Stimulated activated naive CD8-positive, alpha-beta T cell treated with anti-CD3 and anti-CD28 coated beads, Interleukin-15, Interleukin-2, amounts not matched to agents 100 U/mL and 50 U/mL, for 24 hours (primary cell): ENCODE data around the gene HRH1.
"Not testable (repeated sequence)": the region's sequence is repeated elsewhere in the genome, so short reads cannot be mapped to it uniquely, and the experiment has no call there.

Source experiments
- ATAC-seq: fragments of 150-1000 bp; cut with Tn5 transposase; one replicate; pipeline ENCODE4 v1.10.0; 2021
- DNase-seq: peaks from one replicate; pipeline ENCODE4 v3.0.0; 2021

HRH1 gene, protein sequence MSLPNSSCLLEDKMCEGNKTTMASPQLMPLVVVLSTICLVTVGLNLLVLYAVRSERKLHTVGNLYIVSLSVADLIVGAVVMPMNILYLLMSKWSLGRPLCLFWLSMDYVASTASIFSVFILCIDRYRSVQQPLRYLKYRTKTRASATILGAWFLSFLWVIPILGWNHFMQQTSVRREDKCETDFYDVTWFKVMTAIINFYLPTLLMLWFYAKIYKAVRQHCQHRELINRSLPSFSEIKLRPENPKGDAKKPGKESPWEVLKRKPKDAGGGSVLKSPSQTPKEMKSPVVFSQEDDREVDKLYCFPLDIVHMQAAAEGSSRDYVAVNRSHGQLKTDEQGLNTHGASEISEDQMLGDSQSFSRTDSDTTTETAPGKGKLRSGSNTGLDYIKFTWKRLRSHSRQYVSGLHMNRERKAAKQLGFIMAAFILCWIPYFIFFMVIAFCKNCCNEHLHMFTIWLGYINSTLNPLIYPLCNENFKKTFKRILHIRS

DNA sequence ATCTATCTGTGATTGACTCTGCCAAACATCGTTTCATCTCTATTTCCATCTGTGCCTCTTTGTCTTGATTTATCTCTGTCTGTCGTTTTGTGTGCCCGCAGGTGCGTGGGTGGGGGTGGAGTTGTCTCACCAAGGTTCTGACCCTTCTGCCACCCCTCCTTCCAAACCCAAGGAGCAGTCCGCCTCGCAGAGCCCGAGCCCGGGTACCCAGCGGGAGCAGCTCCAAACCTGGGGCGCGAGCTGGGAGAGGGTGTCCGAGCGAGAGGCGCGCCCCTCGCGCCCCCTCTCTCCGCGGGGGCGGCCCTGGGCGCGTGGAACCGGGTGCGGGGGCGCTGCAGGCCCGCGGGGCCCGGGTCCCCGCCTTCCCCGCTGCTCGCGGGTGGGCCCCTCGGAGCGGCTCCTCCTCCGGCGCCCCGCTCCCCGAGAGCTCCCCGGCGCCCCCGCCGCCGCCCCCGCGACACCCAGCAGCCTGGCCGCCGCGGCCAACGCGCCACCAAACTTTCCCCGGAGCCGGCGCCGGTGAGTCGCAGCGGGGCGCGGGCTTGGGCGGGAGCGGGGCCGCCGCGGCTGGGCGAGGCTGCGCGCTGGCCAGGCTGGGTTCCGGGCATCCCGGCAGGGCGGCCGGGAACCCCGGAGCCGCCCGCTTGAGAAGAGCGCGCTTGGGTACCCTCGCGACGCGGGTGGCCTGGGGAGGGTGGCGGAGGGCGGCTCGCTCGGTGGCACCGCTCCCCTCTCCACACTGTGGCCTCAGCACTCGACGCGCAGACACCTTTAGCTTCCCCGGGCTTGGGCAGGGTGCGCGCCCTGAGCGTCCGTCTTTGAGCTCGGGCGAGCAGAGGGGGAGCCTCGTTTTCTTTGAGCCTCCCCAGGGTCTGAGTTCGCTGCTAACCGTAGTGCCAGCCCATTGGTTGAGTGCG is at the start of gene HRH1:
Gene HRH1, plus strand, starts transcription at position 458 of the 917 bp plus-strand sequence. CDS start 104,545 bp downstream, outside the sequence.
- no peak for ATAC-seq

DNA sequence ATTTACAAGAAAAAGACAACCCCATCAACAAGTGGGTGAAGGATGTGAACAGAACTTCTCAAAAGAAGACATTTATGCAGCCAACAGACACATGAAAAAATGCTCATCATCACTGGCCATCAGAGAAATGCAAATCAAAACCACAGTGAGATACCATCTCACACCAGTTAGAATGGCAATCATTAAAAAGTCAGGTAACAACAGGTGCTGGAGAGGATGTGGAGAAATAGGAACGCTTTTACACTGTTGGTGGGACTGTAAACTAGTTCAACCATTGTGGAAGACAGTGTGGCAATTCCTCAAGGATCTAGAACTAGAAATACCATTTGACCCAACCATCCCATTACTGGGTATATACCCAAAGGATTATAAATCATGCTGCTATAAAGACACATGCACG is 41.0 kb upstream of the HRH1 start:
- not testable (repeated sequence) for DNase-seq, ATAC-seq

More for the DNA sequence above, at the start of gene HRH1:
- peak; percentile 15 for DNase-seq

GRCh38 chr3:11115548-11115947 is 38.7 kb upstream of the HRH1 start:
- ATAC-seq, result no peak
- DNase-seq, result no peak

DNA sequence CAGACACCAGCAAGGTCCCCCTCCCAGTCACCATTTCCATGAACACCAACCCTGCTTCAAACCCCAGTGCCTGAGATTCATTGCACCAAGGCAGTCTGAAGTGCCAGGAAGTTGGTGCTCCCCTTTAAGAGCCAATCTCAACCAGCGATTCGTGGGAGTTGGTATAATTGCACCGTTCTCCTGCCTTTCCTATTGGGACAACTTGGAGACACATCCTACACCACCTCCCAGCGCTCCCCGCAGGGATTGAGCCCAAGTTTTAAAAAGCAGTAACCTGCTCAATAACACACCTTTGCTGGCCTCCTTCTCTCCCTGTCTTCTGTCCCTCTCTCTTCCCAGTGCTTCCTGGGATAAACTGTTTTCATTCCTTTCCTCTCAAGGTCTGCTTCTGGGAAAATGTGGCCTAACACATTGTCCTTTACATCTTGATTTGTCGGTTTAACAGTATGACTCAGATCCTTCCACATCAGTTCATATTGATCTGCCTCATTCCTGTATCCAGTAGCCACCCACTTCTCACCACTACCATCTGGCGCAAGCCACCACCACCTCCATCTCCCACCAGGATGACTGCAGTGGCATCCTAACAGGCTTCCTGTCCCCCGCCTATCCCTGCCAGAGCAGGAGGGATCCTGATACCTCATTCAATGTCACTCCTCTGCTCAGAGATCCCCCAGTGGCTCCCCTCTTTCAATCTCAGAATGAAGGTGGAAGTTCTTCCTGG is 37.8 kb upstream of the HRH1 start:
- no peak for DNase-seq
- ATAC-seq, result no peak

GRCh38 chr3:11117591-11117990 is 36.7 kb upstream of the HRH1 start:
- ATAC-seq (no peak), DNase-seq (no peak)

- DNase-seq, result no peak
- ATAC-seq, result no peak
Observed at GRCh38 chr3:11118181-11118682, 36.1 kb upstream of the HRH1 start.

GRCh38 chr3:11120091-11120805 is 34.0 kb upstream of the HRH1 start:
- ATAC-seq (no peak), DNase-seq (no peak)

GRCh38 chr3:11126653-11127052 is 27.6 kb upstream of the HRH1 start:
- ATAC-seq (no peak), DNase-seq (no peak)

DNA sequence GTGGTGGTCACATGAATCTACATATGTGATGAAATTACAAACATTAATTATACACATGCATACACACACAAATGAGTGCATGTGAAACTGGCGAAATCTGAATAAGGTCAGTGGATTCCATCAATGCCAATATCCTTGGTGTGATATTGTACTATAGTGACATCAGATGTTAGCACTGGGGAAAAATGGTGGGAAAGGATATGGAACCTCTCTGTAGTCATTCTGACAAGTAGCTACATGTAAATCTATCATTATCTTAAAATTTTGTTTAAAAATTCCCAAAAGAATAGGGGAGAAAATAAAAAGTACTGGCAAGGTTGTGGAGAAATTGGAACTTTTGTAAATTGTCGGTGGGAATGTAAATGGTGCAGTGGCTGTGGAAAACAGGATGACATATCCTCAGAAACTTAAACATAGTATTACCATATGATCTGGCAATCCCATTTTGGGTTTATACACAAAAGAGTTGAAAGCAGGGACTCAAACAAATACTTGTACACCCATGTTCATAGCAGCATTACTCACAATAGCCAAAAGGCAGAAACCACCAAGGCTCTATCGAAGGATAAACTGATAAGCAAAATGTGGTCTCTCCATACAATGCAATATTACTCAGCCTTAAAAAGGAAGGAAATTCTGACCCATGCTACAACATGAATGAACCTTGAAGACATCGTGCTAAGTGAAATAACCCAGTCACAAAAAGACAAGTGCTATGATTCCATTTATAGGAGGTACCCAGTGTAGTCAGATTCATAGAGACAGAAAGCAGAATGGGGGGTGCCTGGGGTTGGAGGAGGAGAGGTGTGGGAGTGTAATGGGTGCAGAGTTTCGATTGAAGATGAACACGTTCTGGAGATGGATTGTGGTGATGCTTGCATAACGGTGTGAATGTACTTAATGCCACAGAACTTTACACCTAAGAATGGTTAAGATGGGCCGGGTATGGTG is 25.3 kb upstream of the HRH1 start:
- DNase-seq (no peak), ATAC-seq (peak; percentile 49)

DNA sequence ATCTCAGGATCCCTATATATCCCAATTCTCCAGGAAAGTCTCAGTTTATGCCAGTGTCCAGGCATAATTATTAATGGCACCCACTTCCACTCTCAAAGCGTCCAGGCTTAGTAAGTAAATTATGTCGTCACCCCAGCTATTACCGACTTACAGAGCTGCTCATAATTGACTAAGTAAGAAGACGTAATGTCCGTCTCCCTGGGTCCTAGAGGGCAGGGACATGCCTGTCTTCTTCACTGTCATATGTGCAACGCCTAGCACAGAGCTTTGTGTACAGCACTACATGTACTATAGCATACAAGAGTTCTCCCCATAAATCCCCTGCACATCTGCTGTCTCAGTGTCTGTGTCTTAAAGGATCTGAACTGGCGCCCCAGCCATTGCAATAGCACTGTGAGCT is 23.9 kb upstream of the HRH1 start:
- DNase-seq (no peak), ATAC-seq (no peak)

- DNase-seq (no peak), ATAC-seq (no peak)
Observed at GRCh38 chr3:11131371-11131770, 22.9 kb upstream of the HRH1 start.

GRCh38 chr3:11131886-11132285 is 22.4 kb upstream of the HRH1 start:
- not testable (repeated sequence) for DNase-seq, ATAC-seq

DNA sequence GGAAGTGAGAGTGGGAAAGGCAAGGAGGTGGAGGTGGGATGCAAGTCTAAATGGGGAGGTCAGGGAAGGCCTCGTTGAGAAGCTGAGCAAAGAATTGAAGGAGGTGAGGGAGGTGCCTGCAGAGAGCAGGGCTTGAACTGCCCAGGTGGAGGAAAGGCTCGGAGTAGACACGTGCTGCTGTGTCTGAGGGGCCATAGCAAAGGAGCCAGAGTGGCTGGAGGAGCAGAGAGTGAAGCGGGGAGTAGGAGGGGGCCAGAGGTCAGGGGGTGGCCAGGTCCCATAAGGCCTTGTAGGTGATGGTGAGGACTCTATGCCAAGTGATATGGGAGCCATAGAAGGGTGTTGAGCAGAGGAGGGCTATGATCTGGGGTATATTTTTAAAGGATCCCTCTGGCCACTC is 21.4 kb upstream of the HRH1 start:
- no peak for DNase-seq
- no peak for ATAC-seq

DNA sequence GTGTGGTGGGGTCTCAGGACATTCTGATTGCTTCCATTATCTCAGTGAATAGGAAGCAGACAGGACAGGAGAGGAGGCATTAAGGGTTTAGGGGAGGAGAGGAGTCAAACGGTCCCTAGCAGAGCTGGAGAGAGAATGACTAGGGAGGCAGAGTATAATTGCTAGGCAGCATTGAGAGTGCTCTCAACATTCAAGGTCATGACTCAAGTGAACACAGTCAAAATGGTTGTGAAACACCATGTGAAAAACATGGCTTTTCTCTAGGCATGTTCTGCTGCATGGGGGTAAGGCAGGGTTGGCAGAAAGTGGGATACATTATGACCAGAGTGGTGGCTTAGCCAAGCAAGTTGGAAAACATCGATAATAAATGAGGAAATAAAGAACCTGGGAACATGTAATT is 19.5 kb upstream of the HRH1 start:
- DNase-seq (no peak), ATAC-seq (no peak)

- no peak for DNase-seq
- ATAC-seq, result no peak
Observed at GRCh38 chr3:11136116-11136515, 18.2 kb upstream of the HRH1 start.

GRCh38 chr3:11136830-11137626 is 17.3 kb upstream of the HRH1 start:
- ATAC-seq (no peak), DNase-seq (no peak)

DNA sequence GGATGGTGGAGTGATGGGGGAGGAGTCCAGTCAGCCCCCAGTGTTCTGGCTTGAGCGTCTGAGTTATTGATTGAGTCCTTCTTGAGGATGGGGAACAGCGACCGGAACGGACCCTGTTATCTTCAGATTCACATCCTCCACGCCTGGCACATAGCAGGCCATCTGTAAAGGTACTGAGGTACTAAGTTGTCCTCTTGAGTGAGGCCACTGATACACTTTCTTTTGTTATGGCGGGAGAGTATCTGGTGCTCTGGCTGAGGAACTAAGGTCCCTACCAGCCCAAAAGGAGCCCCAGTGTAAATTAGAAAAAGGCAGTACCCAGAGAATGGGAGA is 16.7 kb upstream of the HRH1 start:
- no peak for ATAC-seq
- DNase-seq, result no peak

- ATAC-seq, result no peak
- DNase-seq, result no peak
Observed at GRCh38 chr3:11138371-11138770, 15.9 kb upstream of the HRH1 start.

DNA sequence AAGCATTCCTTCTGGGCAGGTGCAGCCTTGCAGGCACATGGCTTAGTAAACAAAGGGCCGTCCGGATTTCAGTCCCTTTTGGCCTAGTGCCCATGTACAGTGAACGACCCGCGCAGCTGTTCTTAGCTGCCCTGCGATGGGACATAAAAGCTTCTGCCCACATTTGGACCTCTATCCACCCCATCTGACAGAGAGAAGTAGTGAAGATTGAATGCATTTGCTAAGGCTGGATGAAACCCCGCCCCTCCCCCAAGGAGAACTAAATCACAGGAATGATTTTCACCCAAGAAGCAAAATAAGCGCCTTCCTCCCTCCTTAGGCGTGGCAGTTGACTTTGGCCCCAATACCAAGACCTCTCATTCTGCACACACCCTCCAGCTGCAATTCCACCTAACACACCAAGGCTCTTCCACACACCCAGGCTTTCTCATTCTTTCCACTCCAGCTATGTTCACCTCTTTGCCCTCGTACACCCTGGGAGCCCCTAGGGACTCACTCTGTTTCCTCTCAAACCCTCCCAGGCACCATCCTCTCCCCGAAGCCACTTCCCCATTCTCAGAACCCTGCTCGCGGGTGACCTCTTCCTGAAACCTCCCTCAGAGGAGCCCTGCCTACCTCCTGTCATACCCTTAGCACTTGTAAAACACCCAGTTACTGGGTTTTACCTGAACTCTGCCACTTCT is 14.1 kb upstream of the HRH1 start:
- DNase-seq, result peak; percentile 46
- peak; percentile 82 for ATAC-seq
